22Rv1 (cell line): ENCODE data around the gene ARHGAP42.

Experiments used
- CTCF ChIP-seq: fragments of 450-650 bp; IDR thresholded peaks from 2 replicates; pipeline ENCODE4 v1.5.1; 2017; ENCODE audit warnings: mild to moderate bottlenecking
- ZFX ChIP-seq: fragments of 450-650 bp; IDR thresholded peaks from 2 replicates; pipeline ENCODE4 v1.6.1; 2017; ENCODE audit warnings: antibody characterized with exemption, borderline replicate concordance

GRCh38 chr11:100857236-100858005 is 170.3 kb downstream of the ARHGAP42 start:
- TF ChIP-seq CTCF (no peak), ZFX (no peak)
